Measurements from ENCODE around the gene ZNF408. TPM values are rescaled to one million over a fixed set of nuclear protein-coding genes. Genes with fewer than 3 reads are reported as not detected.

The ZNF408 gene
- total RNA-seq, 2 experiments from 2014 or later: 15.8 to 16.1 TPM

- DNase-seq: no peak
- peaks cover 8% of the 10 kb centered on the region for H3K4me1 Mint-ChIP-seq (ENCODE audit: low read depth)
- ChIA-PET POLR2A (no interaction called here), CTCF (interaction anchor here (0.6 kb wide), 1 partner anchor 549 kb away, joined by 3 read pairs; no protein-coding TSS in a partner anchor)
- no peak overlapping the region for H3K4me3 Mint-ChIP-seq
- no peaks in the 10 kb centered on the region for H3K27me3 Mint-ChIP-seq (ENCODE audit: low read depth)
- ATAC-seq: no peak
- H3K9me3 Mint-ChIP-seq (ENCODE audit: insufficient read depth): no peaks in the 10 kb centered on the region
- H3K27ac Mint-ChIP-seq: no peak overlapping the region
- H3K36me3 Mint-ChIP-seq (ENCODE audit: low read depth): no peaks in the 10 kb centered on the region
Observed at GRCh38 chr11:46722566-46723358, 21.9 kb downstream of the ZNF408 start.

- peaks cover 4% of the 10 kb centered on the region for H3K4me1 Mint-ChIP-seq (ENCODE audit: low read depth)
- ChIA-PET POLR2A (no interaction called here), CTCF (no interaction called here)
- H3K27ac Mint-ChIP-seq: no peak overlapping the region
- H3K4me3 Mint-ChIP-seq: no peak overlapping the region
- H3K36me3 Mint-ChIP-seq (ENCODE audit: low read depth): no peaks in the 10 kb centered on the region
- ATAC-seq (no peak), DNase-seq (no peak)
- H3K27me3 Mint-ChIP-seq (ENCODE audit: low read depth): no peaks in the 10 kb centered on the region
- no peaks in the 10 kb centered on the region for H3K9me3 Mint-ChIP-seq (ENCODE audit: insufficient read depth)
Observed at GRCh38 chr11:46723359-46723680, 22.5 kb downstream of the ZNF408 start.

GRCh38 chr11:46724088-46724487 is 23.3 kb downstream of the ZNF408 start:
- ATAC-seq (no peak), DNase-seq (no peak)
- H3K27ac Mint-ChIP-seq: no peak overlapping the region
- no peak overlapping the region for H3K4me3 Mint-ChIP-seq
- CTCF ChIA-PET: no interaction called here
- no peaks in the 10 kb centered on the region for H3K27me3 Mint-ChIP-seq (ENCODE audit: low read depth)
- no peaks in the 10 kb centered on the region for H3K4me1 Mint-ChIP-seq (ENCODE audit: low read depth)
- H3K9me3 Mint-ChIP-seq (ENCODE audit: insufficient read depth): no peaks in the 10 kb centered on the region
- no peaks in the 10 kb centered on the region for H3K36me3 Mint-ChIP-seq (ENCODE audit: low read depth)
- POLR2A ChIA-PET: no interaction called here

- H3K27ac Mint-ChIP-seq: no peak overlapping the region
- ATAC-seq (no peak), DNase-seq (no peak)
- H3K9me3 Mint-ChIP-seq (ENCODE audit: insufficient read depth): no peaks in the 10 kb centered on the region
- H3K4me3 Mint-ChIP-seq: no peak overlapping the region
- ChIA-PET POLR2A (no interaction called here), CTCF (no interaction called here)
- H3K4me1 Mint-ChIP-seq (ENCODE audit: low read depth): no peaks in the 10 kb centered on the region
- H3K36me3 Mint-ChIP-seq (ENCODE audit: low read depth): no peaks in the 10 kb centered on the region
- H3K27me3 Mint-ChIP-seq (ENCODE audit: low read depth): no peaks in the 10 kb centered on the region
Observed at GRCh38 chr11:46725338-46726205, 24.7 kb downstream of the ZNF408 start.

- ATAC-seq (no peak), DNase-seq (no peak)
- Mint-ChIP-seq H3K27me3 (ENCODE audit: low read depth) (no peaks in the 10 kb centered on the region), H3K9me3 (ENCODE audit: insufficient read depth) (no peaks in the 10 kb centered on the region), H3K4me3 (no peak overlapping the region), H3K4me1 (ENCODE audit: low read depth) (no peaks in the 10 kb centered on the region), H3K36me3 (ENCODE audit: low read depth) (no peaks in the 10 kb centered on the region), H3K27ac (no peak overlapping the region)
- POLR2A ChIA-PET: no interaction called here
- CTCF ChIA-PET: no interaction called here
Observed at GRCh38 chr11:46726206-46726862, 25.5 kb downstream of the ZNF408 start.

- ChIA-PET CTCF (no interaction called here), POLR2A (no interaction called here)
- no peaks in the 10 kb centered on the region for H3K9me3 Mint-ChIP-seq (ENCODE audit: insufficient read depth)
- no peaks in the 10 kb centered on the region for H3K36me3 Mint-ChIP-seq (ENCODE audit: low read depth)
- no peak overlapping the region for H3K27ac Mint-ChIP-seq
- ATAC-seq: no peak
- H3K4me3 Mint-ChIP-seq: no peak overlapping the region
- no peak for DNase-seq
- no peaks in the 10 kb centered on the region for H3K27me3 Mint-ChIP-seq (ENCODE audit: low read depth)
- H3K4me1 Mint-ChIP-seq (ENCODE audit: low read depth): no peaks in the 10 kb centered on the region
Observed at GRCh38 chr11:46727952-46728658, 27.3 kb downstream of the ZNF408 start.

- H3K4me1 Mint-ChIP-seq (ENCODE audit: low read depth): no peaks in the 10 kb centered on the region
- ATAC-seq (no peak), DNase-seq (no peak)
- no peaks in the 10 kb centered on the region for H3K36me3 Mint-ChIP-seq (ENCODE audit: low read depth)
- no peak overlapping the region for H3K27ac Mint-ChIP-seq
- ChIA-PET POLR2A (no interaction called here), CTCF (no interaction called here)
- no peaks in the 10 kb centered on the region for H3K27me3 Mint-ChIP-seq (ENCODE audit: low read depth)
- no peaks in the 10 kb centered on the region for H3K9me3 Mint-ChIP-seq (ENCODE audit: insufficient read depth)
- no peak overlapping the region for H3K4me3 Mint-ChIP-seq
Observed at GRCh38 chr11:46728659-46729040, 27.8 kb downstream of the ZNF408 start.

- POLR2A ChIA-PET: interaction anchor here (1.1 kb wide), 1 partner anchor 13 kb away, joined by 3 read pairs; no protein-coding TSS in a partner anchor
- Mint-ChIP-seq H3K27me3 (ENCODE audit: low read depth) (no peaks in the 10 kb centered on the region), H3K36me3 (ENCODE audit: low read depth) (no peaks in the 10 kb centered on the region), H3K9me3 (ENCODE audit: insufficient read depth) (no peaks in the 10 kb centered on the region), H3K27ac (no peak overlapping the region), H3K4me3 (no peak overlapping the region), H3K4me1 (ENCODE audit: low read depth) (no peaks in the 10 kb centered on the region)
- DNase-seq (no peak), ATAC-seq (no peak)
- CTCF ChIA-PET: no interaction called here
Observed at GRCh38 chr11:46729110-46730027, 28.5 kb downstream of the ZNF408 start.

- no peak overlapping the region for H3K27ac Mint-ChIP-seq
- no peaks in the 10 kb centered on the region for H3K9me3 Mint-ChIP-seq (ENCODE audit: insufficient read depth)
- no peak for ATAC-seq
- DNase-seq: no peak
- POLR2A ChIA-PET: no interaction called here
- no peaks in the 10 kb centered on the region for H3K36me3 Mint-ChIP-seq (ENCODE audit: low read depth)
- no peak overlapping the region for H3K4me3 Mint-ChIP-seq
- no peaks in the 10 kb centered on the region for H3K27me3 Mint-ChIP-seq (ENCODE audit: low read depth)
- no peaks in the 10 kb centered on the region for H3K4me1 Mint-ChIP-seq (ENCODE audit: low read depth)
- CTCF ChIA-PET: no interaction called here
Observed at GRCh38 chr11:46731545-46731944, 30.7 kb downstream of the ZNF408 start.

GRCh38 chr11:46733234-46733633 is 32.4 kb downstream of the ZNF408 start:
- H3K27me3 Mint-ChIP-seq (ENCODE audit: low read depth): no peaks in the 10 kb centered on the region
- DNase-seq (no peak), ATAC-seq (no peak)
- ChIA-PET POLR2A (no interaction called here), CTCF (no interaction called here)
- no peaks in the 10 kb centered on the region for H3K9me3 Mint-ChIP-seq (ENCODE audit: insufficient read depth)
- no peak overlapping the region for H3K4me3 Mint-ChIP-seq
- no peaks in the 10 kb centered on the region for H3K4me1 Mint-ChIP-seq (ENCODE audit: low read depth)
- no peaks in the 10 kb centered on the region for H3K36me3 Mint-ChIP-seq (ENCODE audit: low read depth)
- H3K27ac Mint-ChIP-seq: no peak overlapping the region

GRCh38 chr11:46736146-46736545 is 35.3 kb downstream of the ZNF408 start:
- Mint-ChIP-seq H3K36me3 (ENCODE audit: low read depth) (peaks cover 7% of the 10 kb centered on the region), H3K4me3 (no peak overlapping the region), H3K27ac (no peak overlapping the region), H3K9me3 (ENCODE audit: insufficient read depth) (no peaks in the 10 kb centered on the region), H3K4me1 (ENCODE audit: low read depth) (no peaks in the 10 kb centered on the region), H3K27me3 (ENCODE audit: low read depth) (no peaks in the 10 kb centered on the region)
- ChIA-PET CTCF (no interaction called here), POLR2A (no interaction called here)
- no peak for ATAC-seq
- DNase-seq: no peak
